IPS-18c (cell line): ENCODE data around the gene RHBDF1.

ENCODE experiments used
- H3K4me3 ChIP-seq: 2 replicates; pipeline ENCODE4 v1.7.0; 2013; ENCODE audit warnings: low read depth, mild to moderate bottlenecking, low read length, moderate library complexity; ENCODE audit not compliant: insufficient read depth
- H3K9me3 ChIP-seq: one replicate; pipeline ENCODE4 v1.6.1; 2013; ENCODE audit warnings: mild to moderate bottlenecking, low read length, moderate library complexity; ENCODE audit not compliant: control insufficient read depth, insufficient read depth

Gene RHBDF1

GRCh38 chr16:72561-73548 is at the start of gene RHBDF1:
RHBDF1 (minus strand) TSS chr16:72631; CDS start chr16:65015, 7,616 bp downstream.
- Histone ChIP-seq H3K4me3 (peak within 1 kb of the TSS; percentile 71), H3K9me3 (no peaks in the 10 kb centered on the region)

GRCh38 chr16:120756-121155 is 48.3 kb upstream of the RHBDF1 start:
- H3K9me3 ChIP-seq = no peaks in the 10 kb centered on the region
- no peak overlapping the region for H3K4me3 ChIP-seq

- Histone ChIP-seq H3K4me3 (no peak overlapping the region), H3K9me3 (no peaks in the 10 kb centered on the region)
Observed at GRCh38 chr16:119835-120491, 47.5 kb upstream of the RHBDF1 start.

GRCh38 chr16:119295-119694 is 46.9 kb upstream of the RHBDF1 start:
- no peak overlapping the region for H3K4me3 ChIP-seq
- H3K9me3 ChIP-seq = no peaks in the 10 kb centered on the region

GRCh38 chr16:118857-119256 is 46.4 kb upstream of the RHBDF1 start:
- Histone ChIP-seq H3K9me3 (no peaks in the 10 kb centered on the region), H3K4me3 (no peak overlapping the region)

- Histone ChIP-seq H3K4me3 (no peak overlapping the region), H3K9me3 (no peaks in the 10 kb centered on the region)
Observed at GRCh38 chr16:117379-118365, 45.2 kb upstream of the RHBDF1 start.

- no peaks in the 10 kb centered on the region for H3K9me3 ChIP-seq
- H3K4me3 ChIP-seq = no peak overlapping the region
Observed at GRCh38 chr16:116015-116414, 43.6 kb upstream of the RHBDF1 start.

- Histone ChIP-seq H3K4me3 (no peak overlapping the region), H3K9me3 (no peaks in the 10 kb centered on the region)
Observed at GRCh38 chr16:114327-114726, 41.9 kb upstream of the RHBDF1 start.

GRCh38 chr16:112153-112840 is 39.9 kb upstream of the RHBDF1 start:
- no peaks in the 10 kb centered on the region for H3K9me3 ChIP-seq
- H3K4me3 ChIP-seq = no peak overlapping the region

- no peak overlapping the region for H3K4me3 ChIP-seq
- H3K9me3 ChIP-seq = no peaks in the 10 kb centered on the region
Observed at GRCh38 chr16:106623-107324, 34.3 kb upstream of the RHBDF1 start.

GRCh38 chr16:105521-105920 is 33.1 kb upstream of the RHBDF1 start:
- Histone ChIP-seq H3K4me3 (no peak overlapping the region), H3K9me3 (no peaks in the 10 kb centered on the region)

GRCh38 chr16:104928-105327 is 32.5 kb upstream of the RHBDF1 start:
- Histone ChIP-seq H3K4me3 (no peak overlapping the region), H3K9me3 (no peaks in the 10 kb centered on the region)

GRCh38 chr16:104355-104754 is 31.9 kb upstream of the RHBDF1 start:
- Histone ChIP-seq H3K9me3 (no peaks in the 10 kb centered on the region), H3K4me3 (no peak overlapping the region)

GRCh38 chr16:102060-102855 is 29.8 kb upstream of the RHBDF1 start:
- Histone ChIP-seq H3K9me3 (no peaks in the 10 kb centered on the region), H3K4me3 (no peak overlapping the region)

GRCh38 chr16:101586-101985 is 29.2 kb upstream of the RHBDF1 start:
- Histone ChIP-seq H3K4me3 (no peak overlapping the region), H3K9me3 (no peaks in the 10 kb centered on the region)
